Transverse colon (tissue), 4 donors: ENCODE data around the gene CNOT6L. TPM values are rescaled to one million over a fixed set of nuclear protein-coding genes. Genes with fewer than 3 reads are reported as not detected.

Experiments used
- DNase-seq: peaks from one replicate; pipeline ENCODE4 v3.0.0-alpha.2; 2019
- H3K27ac ChIP-seq, 4 donors: fragments of 200-600 bp; sonication (generic); 2 replicates each; pipeline ENCODE4 v1.5.1; 2016 to 2018; ENCODE audit warnings: inconsistent platforms in 4 of 4
- H3K27me3 ChIP-seq: fragments of 200-600 bp; sonication (generic); 2 replicates; pipeline ENCODE4 v1.5.1; 2017; ENCODE audit warnings: inconsistent platforms
- H3K36me3 ChIP-seq, 4 donors: fragments of 200-600 bp; sonication (generic); 2 replicates each; pipeline ENCODE4 v1.5.1; 2017 to 2019; ENCODE audit warnings: inconsistent platforms in 4 of 4
- H3K4me1 ChIP-seq, 4 donors: fragments of 200-600 bp; sonication (generic); 2 replicates each; pipeline ENCODE4 v1.5.1; 2017 to 2020; ENCODE audit warnings: inconsistent platforms in 4 of 4
- H3K4me3 ChIP-seq, 4 donors: fragments of 200-600 bp; sonication (generic); 1 replicate in 1 of 4; 2 replicates in 3 of 4; pipeline versions ENCODE4 v1.5.1 to v1.6.1; 2017 to 2019; ENCODE audit warnings: inconsistent platforms in 4 of 4
- H3K9me3 ChIP-seq, 2 donors: fragments of 200-600 bp; sonication (generic); 2 replicates each; pipeline ENCODE4 v1.5.1; 2017 to 2019; ENCODE audit warnings: inconsistent platforms in 2 of 2
- CTCF ChIP-seq, 5 experiments: fragments of 200-600 bp in 3 of 5; fragments of 450-650 bp in 2 of 5; sonication (generic) in 3 of 5; IDR thresholded peaks; 1 replicate in 2 of 5; 2 replicates in 3 of 5; pipeline ENCODE4 v1.5.1; 2016 to 2017; ENCODE audit warnings: antibody characterized with exemption in 5 of 5, inconsistent platforms in 3 of 5, mild to moderate bottlenecking in 2 of 5, moderate library complexity in 1 of 5
- EP300 ChIP-seq: sonication (generic); formaldehyde crosslinking; IDR thresholded peaks from one replicate; pipeline ENCODE4 v1.6.1; 2017; ENCODE audit warnings: antibody characterized with exemption, low read depth
- POLR2A ChIP-seq: fragments of 450-650 bp; IDR thresholded peaks from one replicate; pipeline ENCODE4 v1.6.1; 2016; ENCODE audit warnings: antibody characterized with exemption, mild to moderate bottlenecking, moderate library complexity
- POLR2AphosphoS5 ChIP-seq, 3 donors: sonication (generic); formaldehyde crosslinking; IDR thresholded peaks; one replicate each; pipeline ENCODE4 v1.6.1; 2016; ENCODE audit warnings: antibody characterized with exemption in 3 of 3
- WGBS, 2 donors: methylation state at CpG; one replicate each; pipeline ENCODE4 v1.1.5; 2018; ENCODE audit warnings: low coverage in 1 of 2; 5-methylcytosine and 5-hydroxymethylcytosine counted together
- in situ Hi-C, 4 donors: fragments of 200-750 bp; cut with MboI; loops; one replicate each; pipeline versions ENCODE4 v1.15.0 to v1.15.1; 2017; ENCODE audit warnings: low sequenced_read_pairs in 3 of 4, low pct_ligation_motif_present in 1 of 4, low pct_unique_long_range_greater_than_20kb in 1 of 4
- intact Hi-C: fragments of 100-400 bp; cut with DNase I; formaldehyde crosslinking; loops from one replicate; pipeline ENCODE4 v1.15.1; 2023; ENCODE audit warnings: low total_unique reads
- total RNA-seq, 4 donors: library from RNA; depleted of rRNA; stranded (reverse); fragments of >200 nt; gene quantifications; one replicate each; pipeline ENCODE4 v1.1.0, GENCODE V29; 2016

Gene CNOT6L
- total RNA-seq, 4 donors from 2014 or later: 2.2 to 30.5 (median 14.9) TPM

GRCh38 chr4:77852892-77853495 lies 33.8 kb upstream of the CNOT6L start:
- peak; percentile 39 for DNase-seq
- H3K27ac ChIP-seq: peak overlapping the region in 2 of 4 donors; percentile 29 to 72
- no peaks in the 10 kb centered on the region for H3K27me3 ChIP-seq

DNA sequence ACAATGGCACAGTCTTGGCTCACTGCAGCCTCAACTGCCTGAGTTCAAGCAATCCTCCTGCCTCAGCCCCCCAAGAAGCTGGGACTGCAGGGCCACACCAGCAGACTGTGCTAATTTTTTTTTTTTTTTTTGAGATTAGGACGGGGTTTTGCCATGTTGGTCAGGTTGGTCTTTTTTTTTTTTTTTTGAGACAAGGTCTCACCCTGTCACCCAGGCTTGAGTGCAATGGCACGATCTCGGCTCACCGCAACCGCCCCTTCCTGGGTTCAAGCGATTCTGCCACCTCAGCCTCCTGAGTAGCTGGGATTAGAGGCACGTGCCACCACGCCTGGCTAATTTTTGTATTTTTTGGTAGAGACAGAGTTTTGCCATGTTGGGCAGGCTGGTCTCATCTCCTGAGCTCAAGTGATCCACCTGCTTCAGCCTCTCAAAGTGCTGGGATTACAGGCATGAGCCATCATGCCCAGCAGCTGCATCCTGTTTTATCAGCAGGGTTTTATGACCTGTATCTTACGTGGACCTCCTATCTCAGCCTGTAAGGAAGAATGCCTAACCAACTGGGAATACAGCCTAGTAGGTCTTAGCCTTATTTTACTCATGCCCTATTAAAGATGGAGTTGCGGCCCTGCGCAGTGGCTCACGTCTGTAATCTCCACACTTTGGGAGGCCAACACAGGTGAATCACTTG lies 30.3 kb upstream of the CNOT6L start:
- H3K4me1 ChIP-seq: no peaks in the 10 kb centered on the region
- TF ChIP-seq CTCF (IDR thresholded peaks at IDR 0.05) (no peak), POLR2A (no peak), EP300 (no peak), POLR2AphosphoS5 (IDR thresholded peaks at IDR 0.05) (no peak)
- no peak for DNase-seq
- H3K4me3 ChIP-seq: no peak overlapping the region
- 89 to 97% methylated on average over 4 to 12 of the region's 12 CpGs for WGBS, 2 donors
- no peak overlapping the region for H3K27ac ChIP-seq
- H3K27me3 ChIP-seq: no peaks in the 10 kb centered on the region
- H3K9me3 ChIP-seq: no peaks in the 10 kb centered on the region
- in situ Hi-C loops: no loop called here
- intact Hi-C loops: no loop called here
- no peaks in the 10 kb centered on the region for H3K36me3 ChIP-seq

More at GRCh38 chr4:77852892-77853495, 33.8 kb upstream of the CNOT6L start:
- 60 to 67% methylated on average over 7 of the region's 7 CpGs for WGBS, 2 donors
- no peaks in the 10 kb centered on the region for H3K4me1 ChIP-seq
- in situ Hi-C loops: no loop called here
- H3K36me3 ChIP-seq: no peaks in the 10 kb centered on the region
- H3K9me3 ChIP-seq: no peaks in the 10 kb centered on the region
- TF ChIP-seq POLR2A: peak; percentile 16
- TF ChIP-seq POLR2AphosphoS5 (IDR thresholded peaks at IDR 0.05): peak in 1 of 3 donors; percentile 9
- no peak for TF ChIP-seq CTCF (IDR thresholded peaks at IDR 0.05)
- no peak overlapping the region for H3K4me3 ChIP-seq
- intact Hi-C loops: no loop called here

- no peak overlapping the region for H3K4me3 ChIP-seq
- H3K4me1 ChIP-seq: no peaks in the 10 kb centered on the region
- WGBS, 2 donors: 93 to 96% methylated on average over 3 to 6 of the region's 6 CpGs
- TF ChIP-seq EP300: no peak
- no peak for TF ChIP-seq CTCF (IDR thresholded peaks at IDR 0.05)
- no peak for TF ChIP-seq POLR2AphosphoS5 (IDR thresholded peaks at IDR 0.05)
- no peak for TF ChIP-seq POLR2A
- H3K27ac ChIP-seq: no peak overlapping the region
- no peaks in the 10 kb centered on the region for H3K36me3 ChIP-seq
- in situ Hi-C loops: no loop called here
- intact Hi-C loops: no loop called here
- DNase-seq: no peak
- H3K9me3 ChIP-seq: no peaks in the 10 kb centered on the region
- no peaks in the 10 kb centered on the region for H3K27me3 ChIP-seq
These were observed 29.3 kb upstream of the CNOT6L start for GRCh38 chr4:77848508-77848907.

- no peaks in the 10 kb centered on the region for H3K36me3 ChIP-seq
- H3K27ac ChIP-seq: no peak overlapping the region
- TF ChIP-seq EP300 (no peak), POLR2A (no peak), POLR2AphosphoS5 (IDR thresholded peaks at IDR 0.05) (no peak), CTCF (IDR thresholded peaks at IDR 0.05) (no peak)
- H3K27me3 ChIP-seq: no peaks in the 10 kb centered on the region
- in situ Hi-C loops: no loop called here
- WGBS, 2 donors: 77 to 80% methylated on average over 2 to 3 of the region's 3 CpGs
- no peak overlapping the region for H3K4me3 ChIP-seq
- no peaks in the 10 kb centered on the region for H3K4me1 ChIP-seq
- no peak for DNase-seq
- intact Hi-C loops: no loop called here
- no peaks in the 10 kb centered on the region for H3K9me3 ChIP-seq
These were observed 26.8 kb upstream of the CNOT6L start for GRCh38 chr4:77845929-77846328.
